ENCODE data around the gene ARHGEF28. TPM values are rescaled to one million over a fixed set of nuclear protein-coding genes. Genes with fewer than 3 reads are reported as not detected.

Gene ARHGEF28
- total and polyA plus RNA-seq, 10 of the 15 experiments (the other 5 are each of a cell fraction or from before 2014, with no cell fraction given): 0.10 to 0.72 (median 0.22) TPM; not detected in 2

DNA sequence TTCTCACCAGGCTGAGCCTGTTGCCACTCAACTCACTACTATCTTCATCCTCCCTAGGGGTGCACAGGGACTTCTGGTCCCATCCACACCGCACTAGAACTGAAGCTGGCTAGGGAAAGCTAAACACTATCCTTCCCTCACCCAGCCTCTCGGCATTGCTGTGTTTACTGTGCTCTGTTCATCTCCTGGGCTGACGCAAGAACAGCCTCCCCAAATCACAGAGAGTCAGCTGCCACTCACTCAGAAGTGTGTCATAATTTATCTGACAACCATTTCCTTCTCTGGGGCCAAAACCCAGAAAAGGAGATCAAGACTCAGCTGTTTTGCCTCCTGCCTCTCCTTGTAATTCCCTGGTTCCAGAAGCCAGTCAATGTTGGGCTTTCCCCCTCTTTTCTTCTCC lies 92.8 kb downstream of the ARHGEF28 start (continued):
- TF ChIP-seq, protein P1, sequence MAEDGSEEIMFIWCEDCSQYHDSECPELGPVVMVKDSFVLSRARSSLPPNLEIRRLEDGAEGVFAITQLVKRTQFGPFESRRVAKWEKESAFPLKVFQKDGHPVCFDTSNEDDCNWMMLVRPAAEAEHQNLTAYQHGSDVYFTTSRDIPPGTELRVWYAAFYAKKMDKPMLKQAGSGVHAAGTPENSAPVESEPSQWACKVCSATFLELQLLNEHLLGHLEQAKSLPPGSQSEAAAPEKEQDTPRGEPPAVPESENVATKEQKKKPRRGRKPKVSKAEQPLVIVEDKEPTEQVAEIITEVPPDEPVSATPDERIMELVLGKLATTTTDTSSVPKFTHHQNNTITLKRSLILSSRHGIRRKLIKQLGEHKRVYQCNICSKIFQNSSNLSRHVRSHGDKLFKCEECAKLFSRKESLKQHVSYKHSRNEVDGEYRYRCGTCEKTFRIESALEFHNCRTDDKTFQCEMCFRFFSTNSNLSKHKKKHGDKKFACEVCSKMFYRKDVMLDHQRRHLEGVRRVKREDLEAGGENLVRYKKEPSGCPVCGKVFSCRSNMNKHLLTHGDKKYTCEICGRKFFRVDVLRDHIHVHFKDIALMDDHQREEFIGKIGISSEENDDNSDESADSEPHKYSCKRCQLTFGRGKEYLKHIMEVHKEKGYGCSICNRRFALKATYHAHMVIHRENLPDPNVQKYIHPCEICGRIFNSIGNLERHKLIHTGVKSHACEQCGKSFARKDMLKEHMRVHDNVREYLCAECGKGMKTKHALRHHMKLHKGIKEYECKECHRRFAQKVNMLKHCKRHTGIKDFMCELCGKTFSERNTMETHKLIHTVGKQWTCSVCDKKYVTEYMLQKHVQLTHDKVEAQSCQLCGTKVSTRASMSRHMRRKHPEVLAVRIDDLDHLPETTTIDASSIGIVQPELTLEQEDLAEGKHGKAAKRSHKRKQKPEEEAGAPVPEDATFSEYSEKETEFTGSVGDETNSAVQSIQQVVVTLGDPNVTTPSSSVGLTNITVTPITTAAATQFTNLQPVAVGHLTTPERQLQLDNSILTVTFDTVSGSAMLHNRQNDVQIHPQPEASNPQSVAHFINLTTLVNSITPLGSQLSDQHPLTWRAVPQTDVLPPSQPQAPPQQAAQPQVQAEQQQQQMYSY (CRISPR knock-in tag; IDR thresholded peaks at IDR 0.05): no peak

DNA sequence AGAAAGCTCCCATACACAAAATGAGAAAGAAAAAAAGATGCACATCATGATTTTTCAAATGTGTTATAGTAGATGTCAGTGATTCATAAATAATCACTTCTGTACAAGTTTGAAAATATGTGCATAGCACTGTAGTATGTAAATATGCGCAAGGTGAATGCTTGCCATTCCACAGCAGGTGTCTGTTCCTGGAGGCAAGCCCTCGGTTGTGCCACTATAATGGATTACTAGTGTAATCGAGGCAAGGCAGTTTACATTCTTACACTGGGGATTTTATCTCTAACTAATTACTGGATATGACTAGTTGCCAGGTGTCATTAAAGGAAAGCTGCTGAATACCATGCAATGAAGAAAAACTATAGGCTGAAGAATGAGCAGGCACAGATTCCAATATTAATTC lies 93.6 kb downstream of the ARHGEF28 start:
- no peaks in the 10 kb centered on the region; a peak in 1 of 4 replicates for H3K36me3 ChIP-seq (ENCODE audit: control insufficient read depth in 2 of 2, insufficient read depth in 2 of 2, low read length in 1 of 2)
- no peak overlapping the region for H3K4me2 ChIP-seq (ENCODE audit: control insufficient read depth, insufficient read depth)
- no peak overlapping the region for H3K4me3 ChIP-seq
- H3K27me3 ChIP-seq (replicated peaks in 1 of 2; ENCODE audit: control insufficient read depth in 2 of 2, insufficient read depth in 2 of 2, low read length in 1 of 2): no peaks in the 10 kb centered on the region
- ChIA-PET SMC1A (ENCODE audit: uncharacterized antibody, unreplicated experiment) (interaction anchor here (1.0 to 1.2 kb wide), 2 partner anchors 9 to 28 kb away, joined by 3 read pairs; no protein-coding TSS in a partner anchor), RAD21 (ENCODE audit: unreplicated experiment) (no interaction called here), CTCF (no interaction called here), POLR2A (interaction anchor here (1.3 kb wide), 1 partner anchor 27 kb away, joined by 4 read pairs; no protein-coding TSS in a partner anchor)
- no peak overlapping the region for H3K27ac ChIP-seq (ENCODE audit: control insufficient read depth, insufficient read depth)
- ATAC-seq (no peak), FAIRE-seq (no peak), DNase-seq (ENCODE audit: low read depth, low spot score) (no peak)
- BruUV-seq (replicated peaks): no TSS peak
- no peaks in the 10 kb centered on the region for H4K20me1 ChIP-seq (ENCODE audit: control insufficient read depth, insufficient read depth)
- intact Hi-C loops (cut with micrococcal nuclease; ENCODE audit: unreplicated experiment) (no loop called here), in situ Hi-C loops (cut with MboI) (no loop called here)
- no peaks in the 10 kb centered on the region for H3K79me2 ChIP-seq (ENCODE audit: control insufficient read depth, insufficient read depth, low read length)
- H3K9ac ChIP-seq (ENCODE audit: control insufficient read depth, insufficient read depth, low read length): no peak overlapping the region
- 33% methylated on average over 3 of the region's 3 CpGs for WGBS (ENCODE audit: insufficient coverage, insufficient replicate concordance, low lambda C conversion rate, missing lambda C conversion rate)
- no peak overlapping the region for H2AFZ ChIP-seq (ENCODE audit: control insufficient read depth, low read depth, low read length)
- H3K9me3 ChIP-seq (replicated peaks; ENCODE audit: control insufficient read depth, insufficient read depth, low read length): no peaks in the 10 kb centered on the region
- H3K4me1 ChIP-seq (ENCODE audit: control insufficient read depth, insufficient read depth, low read length): no peaks in the 10 kb centered on the region
- TF ChIP-seq IKZF2 (IDR thresholded peaks at IDR 0.05): no peak
- no peak for TF ChIP-seq SUZ12 (IDR thresholded peaks at IDR 0.05; ENCODE audit: unreplicated experiment)
- TF ChIP-seq, protein P2, sequence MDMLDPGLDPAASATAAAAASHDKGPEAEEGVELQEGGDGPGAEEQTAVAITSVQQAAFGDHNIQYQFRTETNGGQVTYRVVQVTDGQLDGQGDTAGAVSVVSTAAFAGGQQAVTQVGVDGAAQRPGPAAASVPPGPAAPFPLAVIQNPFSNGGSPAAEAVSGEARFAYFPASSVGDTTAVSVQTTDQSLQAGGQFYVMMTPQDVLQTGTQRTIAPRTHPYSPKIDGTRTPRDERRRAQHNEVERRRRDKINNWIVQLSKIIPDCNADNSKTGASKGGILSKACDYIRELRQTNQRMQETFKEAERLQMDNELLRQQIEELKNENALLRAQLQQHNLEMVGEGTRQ (IDR thresholded peaks at IDR 0.05; ENCODE audit: borderline replicate concordance, low read depth, low read length): no peak
- TF ChIP-seq SMAD5 (IDR thresholded peaks at IDR 0.05; ENCODE audit: low read depth): no peak
- TF ChIP-seq RCOR1 (conservative IDR thresholded peaks at IDR 0.05; ENCODE audit: low read depth, low read length): no peak
- TF ChIP-seq, protein P3, sequence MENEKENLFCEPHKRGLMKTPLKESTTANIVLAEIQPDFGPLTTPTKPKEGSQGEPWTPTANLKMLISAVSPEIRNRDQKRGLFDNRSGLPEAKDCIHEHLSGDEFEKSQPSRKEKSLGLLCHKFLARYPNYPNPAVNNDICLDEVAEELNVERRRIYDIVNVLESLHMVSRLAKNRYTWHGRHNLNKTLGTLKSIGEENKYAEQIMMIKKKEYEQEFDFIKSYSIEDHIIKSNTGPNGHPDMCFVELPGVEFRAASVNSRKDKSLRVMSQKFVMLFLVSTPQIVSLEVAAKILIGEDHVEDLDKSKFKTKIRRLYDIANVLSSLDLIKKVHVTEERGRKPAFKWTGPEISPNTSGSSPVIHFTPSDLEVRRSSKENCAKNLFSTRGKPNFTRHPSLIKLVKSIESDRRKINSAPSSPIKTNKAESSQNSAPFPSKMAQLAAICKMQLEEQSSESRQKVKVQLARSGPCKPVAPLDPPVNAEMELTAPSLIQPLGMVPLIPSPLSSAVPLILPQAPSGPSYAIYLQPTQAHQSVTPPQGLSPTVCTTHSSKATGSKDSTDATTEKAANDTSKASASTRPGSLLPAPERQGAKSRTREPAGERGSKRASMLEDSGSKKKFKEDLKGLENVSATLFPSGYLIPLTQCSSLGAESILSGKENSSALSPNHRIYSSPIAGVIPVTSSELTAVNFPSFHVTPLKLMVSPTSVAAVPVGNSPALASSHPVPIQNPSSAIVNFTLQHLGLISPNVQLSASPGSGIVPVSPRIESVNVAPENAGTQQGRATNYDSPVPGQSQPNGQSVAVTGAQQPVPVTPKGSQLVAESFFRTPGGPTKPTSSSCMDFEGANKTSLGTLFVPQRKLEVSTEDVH (IDR thresholded peaks at IDR 0.05; ENCODE audit: low read depth, partially characterized antibody): no peak
- TF ChIP-seq DPF2 (IDR thresholded peaks at IDR 0.05): no peak
- TF ChIP-seq MTA2 (IDR thresholded peaks at IDR 0.05; ENCODE audit: low read depth): no peak
- no peak for TF ChIP-seq EED (IDR thresholded peaks at IDR 0.05; ENCODE audit: low read depth)
- TF ChIP-seq, protein P4, sequence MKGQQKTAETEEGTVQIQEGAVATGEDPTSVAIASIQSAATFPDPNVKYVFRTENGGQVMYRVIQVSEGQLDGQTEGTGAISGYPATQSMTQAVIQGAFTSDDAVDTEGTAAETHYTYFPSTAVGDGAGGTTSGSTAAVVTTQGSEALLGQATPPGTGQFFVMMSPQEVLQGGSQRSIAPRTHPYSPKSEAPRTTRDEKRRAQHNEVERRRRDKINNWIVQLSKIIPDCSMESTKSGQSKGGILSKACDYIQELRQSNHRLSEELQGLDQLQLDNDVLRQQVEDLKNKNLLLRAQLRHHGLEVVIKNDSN (IDR thresholded peaks at IDR 0.05; ENCODE audit: borderline replicate concordance, extremely low read length, insufficient read depth, low read depth, low read length): no peak
- no peak for TF ChIP-seq RBBP5 (conservative IDR thresholded peaks at IDR 0.05)
- no peak for TF ChIP-seq EGR1 (IDR thresholded peaks at IDR 0.05; ENCODE audit: borderline replicate concordance in 1 of 2, low read depth in 2 of 2, low read length in 2 of 2)
- TF ChIP-seq NRF1 (conservative IDR thresholded peaks at IDR 0.05; ENCODE audit: low read depth, low read length): no peak
- TF ChIP-seq TARDBP (IDR thresholded peaks at IDR 0.05; ENCODE audit: borderline replicate concordance): no peak

All from GM12878 (cell line).